HCT116 (cell line): ENCODE results near the gene UBR3. TPM values are rescaled to one million over a fixed set of nuclear protein-coding genes. Genes with fewer than 3 reads are reported as not detected.

Experiments used
- ATAC-seq: fragments of 200-7000 bp; cut with Tn5 transposase; 2 replicates; pipeline ENCODE4 v1.9.1; 2020; ENCODE audit warnings: mild to moderate bottlenecking, moderate library complexity
- BruUV-seq: library from RNA; stranded (reverse); fragments of 400-500 nt; replicated peaks from 2 replicates; lab custom pipeline; 2021; lab: Mats Ljungman, UMichigan
- CTCF ChIA-PET: fragments of 300-600 bp; sonication (Branson Sonifier 250); formaldehyde crosslinking; loops from one replicate; lab custom pipeline; 2021; ENCODE audit warnings: antibody characterized with exemption; lab: Charles Lee
- POLR2A ChIA-PET: fragments of 300-600, 350-600 bp; sonication (Branson Sonifier 250); formaldehyde crosslinking; loops from one replicate; lab custom pipeline; 2021; ENCODE audit warnings: antibody characterized with exemption; lab: Charles Lee
- RAD21 ChIA-PET, 2 experiments: fragments of 300-600 bp; sonication (Branson Sonifier 250); formaldehyde crosslinking; loops; one replicate each; lab custom pipeline; 2023; ENCODE audit warnings: low total read pairs in 2 of 2; ENCODE audit not compliant: uncharacterized antibody in 2 of 2, unreplicated experiment in 2 of 2, low non-redundant PET in 1 of 2; lab: Charles Lee
- DNase-seq: peaks from one replicate; pipeline ENCODE4 v3.0.0-alpha.2; 2010; ENCODE audit warnings: low read depth, low spot score
- H2AFZ ChIP-seq: fragments of 200-600 bp; shearing (Covaris generic), sonication (generic); 2 replicates; pipeline ENCODE4 v1.6.1; 2017; ENCODE audit warnings: low read depth, mixed run types, mixed read lengths, antibody characterized with exemption, low read length; ENCODE audit not compliant: poor library complexity, severe bottlenecking
- H3K27ac ChIP-seq: 2 replicates; pipeline ENCODE4 v1.5.1; 2012; ENCODE audit warnings: low read depth, low read length
- H3K27me3 ChIP-seq: fragments of 200-600 bp; sonication (generic); 2 replicates; pipeline ENCODE4 v1.6.1; 2016; ENCODE audit warnings: mixed run types, low read length, mixed read lengths; ENCODE audit not compliant: insufficient read depth
- H3K36me3 ChIP-seq, 2 experiments: fragments of 200-500 bp in 1 of 2; fragments of 200-600 bp in 1 of 2; sonication (Bioruptor generic) in 1 of 2; sonication (generic) in 1 of 2; 2 replicates each; pipeline versions ENCODE4 v1.5.1 to v1.6.1; 2014 to 2016; ENCODE audit warnings: low read length in 2 of 2, inconsistent platforms in 1 of 2, mixed read lengths in 1 of 2, mixed run types in 1 of 2; ENCODE audit not compliant: insufficient read depth in 2 of 2, control insufficient read depth in 1 of 2
- H3K4me1 ChIP-seq, 2 experiments: fragments of 200-600 bp in 1 of 2; sonication (generic) in 1 of 2; 2 replicates each; pipeline versions ENCODE4 v1.5.1 to v1.6.1; 2012 to 2017; ENCODE audit warnings: low read length in 2 of 2, inconsistent platforms in 1 of 2, mild to moderate bottlenecking in 1 of 2, mixed read lengths in 1 of 2, mixed run types in 1 of 2, moderate library complexity in 1 of 2; ENCODE audit not compliant: insufficient read depth in 2 of 2, control insufficient read depth in 1 of 2
- H3K4me2 ChIP-seq: fragments of 200-600 bp; sonication (generic); 2 replicates; pipeline ENCODE4 v1.6.1; 2017; ENCODE audit warnings: mixed run types, low read length, mixed read lengths
- H3K4me3 ChIP-seq, 2 experiments: fragments of 200-600 bp in 1 of 2; sonication (generic) in 1 of 2; replicated peaks in 1 of 2; 2 replicates each; pipeline ENCODE4 v1.5.1; 2011 to 2016; ENCODE audit warnings: low read length in 2 of 2, control low read depth in 1 of 2, low read depth in 1 of 2, mild to moderate bottlenecking in 1 of 2, mixed read lengths in 1 of 2, mixed run types in 1 of 2
- H3K79me2 ChIP-seq: fragments of 200-600 bp; sonication (generic); 2 replicates; pipeline ENCODE4 v1.6.1; 2017; ENCODE audit warnings: mild to moderate bottlenecking, mixed run types, low read length, moderate library complexity, mixed read lengths; ENCODE audit not compliant: insufficient read depth
- H3K9ac ChIP-seq: fragments of 200-600 bp; sonication (generic); 2 replicates; pipeline ENCODE4 v1.6.1; 2016; ENCODE audit warnings: low read length, mixed read lengths
- H3K9me2 ChIP-seq: fragments of 200-600 bp; sonication (generic), shearing (Covaris generic); 2 replicates; pipeline ENCODE4 v1.6.1; 2017; ENCODE audit warnings: mixed run types, mild to moderate bottlenecking, moderate library complexity; ENCODE audit not compliant: insufficient read depth
- H3K9me3 ChIP-seq, 2 experiments: fragments of 200-500 bp in 1 of 2; fragments of 200-600 bp in 1 of 2; sonication (Bioruptor generic) in 1 of 2; sonication (generic) in 1 of 2; 2 replicates each; pipeline ENCODE4 v1.6.1; 2014 to 2017; ENCODE audit warnings: low read length in 2 of 2, mixed read lengths in 2 of 2, inconsistent platforms in 1 of 2, low read depth in 1 of 2, mild to moderate bottlenecking in 1 of 2, mixed run types in 1 of 2, moderate library complexity in 1 of 2; ENCODE audit not compliant: control insufficient read depth in 1 of 2, insufficient read depth in 1 of 2
- H4K20me1 ChIP-seq: fragments of 200-600 bp; sonication (generic), shearing (Covaris generic); 2 replicates; pipeline ENCODE4 v1.6.1; 2017; ENCODE audit warnings: mixed run types, mild to moderate bottlenecking, moderate library complexity; ENCODE audit not compliant: insufficient read depth
- CEBPB ChIP-seq: IDR thresholded peaks from 2 replicates; pipeline ENCODE4 v1.6.1; 2012; ENCODE audit warnings: low read depth
- EZH2 ChIP-seq: fragments of 200-600 bp; sonication (generic); IDR thresholded peaks from 2 replicates; pipeline ENCODE4 v1.6.1; 2017; ENCODE audit warnings: antibody characterized with exemption, mixed run types
- JUND ChIP-seq: IDR thresholded peaks from 2 replicates; pipeline ENCODE4 v1.6.1; 2012
- SIN3A ChIP-seq: IDR thresholded peaks from 2 replicates; pipeline ENCODE4 v1.6.1; 2012; ENCODE audit warnings: low read depth
- YY1 ChIP-seq: IDR thresholded peaks from 2 replicates; pipeline ENCODE4 v1.6.1; 2011; ENCODE audit warnings: low read length, low read depth, moderate library complexity, mild to moderate bottlenecking; ENCODE audit not compliant: insufficient replicate concordance; ENCODE audit errors: extremely low read depth
- ZFX ChIP-seq: fragments of 450-650 bp; IDR thresholded peaks from 2 replicates; pipeline ENCODE4 v1.6.1; 2017
- intact Hi-C: fragments of 100-400 bp; cut with micrococcal nuclease; formaldehyde crosslinking; loops from 2 replicates; pipeline ENCODE4 v1.10.0; 2022
- total RNA-seq: library from RNA; stranded (reverse); gene quantifications from one replicate; pipeline ENCODE4 v1.2.1, GENCODE V29; 2021; ENCODE audit not compliant: unreplicated experiment
- TF ChIP-seq, protein P1 (sequence below): IDR thresholded peaks from 2 replicates; pipeline ENCODE4 v1.6.1; 2012
- TF ChIP-seq, protein P2 (sequence below): IDR thresholded peaks from 2 replicates; pipeline ENCODE4 v1.6.1; 2012; ENCODE audit warnings: low read depth

UBR3 gene
- total RNA-seq, 1 experiment from 2014 or later = 29.5 TPM

DNA sequence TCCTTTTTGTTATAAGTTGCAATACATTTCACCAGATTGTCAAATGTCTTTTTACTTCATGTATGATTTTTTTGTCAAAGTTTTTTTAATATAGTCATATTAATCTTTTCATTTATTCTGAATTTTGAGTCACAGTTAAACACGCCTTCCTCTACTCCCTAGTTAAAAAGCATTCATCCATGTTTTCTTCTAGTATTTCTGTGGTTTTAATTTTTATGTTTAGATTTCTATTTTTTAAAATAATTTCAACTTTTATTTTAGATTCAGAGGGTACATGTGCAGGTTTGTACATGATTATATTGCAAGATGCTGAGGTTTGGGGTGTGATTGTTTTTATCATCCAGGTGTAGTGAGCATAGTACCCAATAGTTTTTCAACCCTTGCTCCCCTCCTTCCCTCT is 204.0 kb downstream of the UBR3 start:
- H3K9ac ChIP-seq = no peak overlapping the region
- no peaks in the 10 kb centered on the region for H3K36me3 ChIP-seq
- no peaks in the 10 kb centered on the region for H3K27me3 ChIP-seq
- no peaks in the 10 kb centered on the region for H3K4me1 ChIP-seq
- H4K20me1 ChIP-seq = no peaks in the 10 kb centered on the region
- H3K4me3 ChIP-seq = no peak overlapping the region
- no TSS peak for BruUV-seq
- ChIA-PET POLR2A (no interaction called here), CTCF (no interaction called here), RAD21 (no interaction called here)
- H3K27ac ChIP-seq = no peak overlapping the region
- H3K9me3 ChIP-seq = no peaks in the 10 kb centered on the region
- DNase-seq = no peak
- no peaks in the 10 kb centered on the region for H3K79me2 ChIP-seq
- no peak for ATAC-seq
- intact Hi-C loops = no loop called here
- H3K4me2 ChIP-seq = no peak overlapping the region
- no peak overlapping the region for H2AFZ ChIP-seq
- TF ChIP-seq YY1 (no peak), SIN3A (no peak), JUND (no peak), EZH2 (no peak), ZFX (no peak), CEBPB (no peak)
- TF ChIP-seq, protein P1, sequence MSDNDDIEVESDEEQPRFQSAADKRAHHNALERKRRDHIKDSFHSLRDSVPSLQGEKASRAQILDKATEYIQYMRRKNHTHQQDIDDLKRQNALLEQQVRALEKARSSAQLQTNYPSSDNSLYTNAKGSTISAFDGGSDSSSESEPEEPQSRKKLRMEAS = no peak
- TF ChIP-seq, protein P2, sequence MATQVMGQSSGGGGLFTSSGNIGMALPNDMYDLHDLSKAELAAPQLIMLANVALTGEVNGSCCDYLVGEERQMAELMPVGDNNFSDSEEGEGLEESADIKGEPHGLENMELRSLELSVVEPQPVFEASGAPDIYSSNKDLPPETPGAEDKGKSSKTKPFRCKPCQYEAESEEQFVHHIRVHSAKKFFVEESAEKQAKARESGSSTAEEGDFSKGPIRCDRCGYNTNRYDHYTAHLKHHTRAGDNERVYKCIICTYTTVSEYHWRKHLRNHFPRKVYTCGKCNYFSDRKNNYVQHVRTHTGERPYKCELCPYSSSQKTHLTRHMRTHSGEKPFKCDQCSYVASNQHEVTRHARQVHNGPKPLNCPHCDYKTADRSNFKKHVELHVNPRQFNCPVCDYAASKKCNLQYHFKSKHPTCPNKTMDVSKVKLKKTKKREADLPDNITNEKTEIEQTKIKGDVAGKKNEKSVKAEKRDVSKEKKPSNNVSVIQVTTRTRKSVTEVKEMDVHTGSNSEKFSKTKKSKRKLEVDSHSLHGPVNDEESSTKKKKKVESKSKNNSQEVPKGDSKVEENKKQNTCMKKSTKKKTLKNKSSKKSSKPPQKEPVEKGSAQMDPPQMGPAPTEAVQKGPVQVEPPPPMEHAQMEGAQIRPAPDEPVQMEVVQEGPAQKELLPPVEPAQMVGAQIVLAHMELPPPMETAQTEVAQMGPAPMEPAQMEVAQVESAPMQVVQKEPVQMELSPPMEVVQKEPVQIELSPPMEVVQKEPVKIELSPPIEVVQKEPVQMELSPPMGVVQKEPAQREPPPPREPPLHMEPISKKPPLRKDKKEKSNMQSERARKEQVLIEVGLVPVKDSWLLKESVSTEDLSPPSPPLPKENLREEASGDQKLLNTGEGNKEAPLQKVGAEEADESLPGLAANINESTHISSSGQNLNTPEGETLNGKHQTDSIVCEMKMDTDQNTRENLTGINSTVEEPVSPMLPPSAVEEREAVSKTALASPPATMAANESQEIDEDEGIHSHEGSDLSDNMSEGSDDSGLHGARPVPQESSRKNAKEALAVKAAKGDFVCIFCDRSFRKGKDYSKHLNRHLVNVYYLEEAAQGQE = no peak
- H3K9me2 ChIP-seq = no peaks in the 10 kb centered on the region
